ENCODE measurements around the gene ARGLU1. TPM values are rescaled to one million over a fixed set of nuclear protein-coding genes. Genes with fewer than 3 reads are reported as not detected.
A peak's percentile ranks its signal among the peaks of the same experiment; 100 is the strongest.

Gene ARGLU1
- total and polyA plus RNA-seq, 2 experiments from 2014 or later: 108 to 166 TPM

DNA sequence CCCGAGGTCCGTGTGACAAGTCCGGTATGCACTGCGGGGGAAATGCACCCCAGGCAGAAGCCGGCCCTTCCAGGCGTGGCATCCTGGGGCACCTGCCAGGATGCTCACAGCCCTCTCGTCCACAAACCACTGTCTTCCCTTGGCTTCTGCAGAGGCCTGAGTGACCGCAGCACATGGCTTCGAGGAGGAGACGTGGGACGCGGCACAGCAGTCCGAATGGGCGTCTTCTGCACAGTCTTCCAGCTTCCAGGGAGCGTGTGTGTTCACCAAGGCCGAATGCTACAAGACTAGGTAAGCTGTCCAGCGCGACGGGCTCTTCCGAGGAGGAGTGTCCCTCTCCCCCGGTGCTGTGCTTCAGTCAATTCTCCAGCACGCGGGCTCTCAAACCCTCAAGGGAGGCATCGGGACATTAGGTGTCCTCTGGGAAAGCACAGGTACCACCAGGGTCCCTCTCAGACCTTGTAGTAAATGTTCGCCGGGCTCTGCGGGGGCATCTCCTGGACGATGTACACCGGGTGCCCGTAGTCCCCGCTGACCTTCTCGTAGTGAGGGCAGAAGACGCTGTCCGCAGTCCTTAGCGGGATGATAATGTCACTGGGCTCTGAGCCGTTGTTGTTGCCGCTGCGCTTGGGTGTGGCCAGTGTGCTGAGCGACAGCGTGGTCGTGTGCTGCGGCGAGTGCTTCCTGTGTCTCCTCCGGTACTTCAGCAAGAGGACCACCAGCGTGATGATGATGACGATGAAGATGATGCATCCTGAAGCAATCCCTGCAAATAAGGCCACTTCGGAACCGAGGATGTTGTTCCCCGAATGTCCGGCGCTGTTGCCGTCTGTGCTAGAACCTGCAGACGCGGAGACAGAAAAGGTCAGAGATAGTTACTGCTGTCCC is 75.1 kb downstream of the ARGLU1 start:
- Mint-ChIP-seq H3K27me3 (ENCODE audit: insufficient read depth, low read depth, poor library complexity) (peaks cover 6% of the 10 kb centered on the region), H3K4me1 (peaks cover 37% of the 10 kb centered on the region), H3K27ac (no peak overlapping the region), H3K36me3 (ENCODE audit: low read depth) (peaks cover 28% of the 10 kb centered on the region), H3K4me3 (no peak overlapping the region), H3K9me3 (no peaks in the 10 kb centered on the region)
- DNase-seq (ENCODE audit: low spot score) (no peak), ATAC-seq (no peak)
- TF ChIP-seq EZH2phosphoT487 (IDR thresholded peaks at IDR 0.05; ENCODE audit: unreplicated experiment) (no peak), ZNF114 (CRISPR knock-in tag; IDR thresholded peaks at IDR 0.05) (no peak), JUNB (IDR thresholded peaks at IDR 0.05; ENCODE audit: unreplicated experiment) (no peak), NANOG (IDR thresholded peaks at IDR 0.05; ENCODE audit: borderline replicate concordance) (no peak), CREB1 (CRISPR knock-in tag; IDR thresholded peaks at IDR 0.05; ENCODE audit: low read depth) (no peak), POLR2AphosphoS5 (IDR thresholded peaks at IDR 0.05; ENCODE audit: low read depth) (no peak)
- TF ChIP-seq, protein P1, sequence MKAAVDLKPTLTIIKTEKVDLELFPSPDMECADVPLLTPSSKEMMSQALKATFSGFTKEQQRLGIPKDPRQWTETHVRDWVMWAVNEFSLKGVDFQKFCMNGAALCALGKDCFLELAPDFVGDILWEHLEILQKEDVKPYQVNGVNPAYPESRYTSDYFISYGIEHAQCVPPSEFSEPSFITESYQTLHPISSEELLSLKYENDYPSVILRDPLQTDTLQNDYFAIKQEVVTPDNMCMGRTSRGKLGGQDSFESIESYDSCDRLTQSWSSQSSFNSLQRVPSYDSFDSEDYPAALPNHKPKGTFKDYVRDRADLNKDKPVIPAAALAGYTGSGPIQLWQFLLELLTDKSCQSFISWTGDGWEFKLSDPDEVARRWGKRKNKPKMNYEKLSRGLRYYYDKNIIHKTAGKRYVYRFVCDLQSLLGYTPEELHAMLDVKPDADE (IDR thresholded peaks at IDR 0.05): no peak
- TF ChIP-seq, protein P2, sequence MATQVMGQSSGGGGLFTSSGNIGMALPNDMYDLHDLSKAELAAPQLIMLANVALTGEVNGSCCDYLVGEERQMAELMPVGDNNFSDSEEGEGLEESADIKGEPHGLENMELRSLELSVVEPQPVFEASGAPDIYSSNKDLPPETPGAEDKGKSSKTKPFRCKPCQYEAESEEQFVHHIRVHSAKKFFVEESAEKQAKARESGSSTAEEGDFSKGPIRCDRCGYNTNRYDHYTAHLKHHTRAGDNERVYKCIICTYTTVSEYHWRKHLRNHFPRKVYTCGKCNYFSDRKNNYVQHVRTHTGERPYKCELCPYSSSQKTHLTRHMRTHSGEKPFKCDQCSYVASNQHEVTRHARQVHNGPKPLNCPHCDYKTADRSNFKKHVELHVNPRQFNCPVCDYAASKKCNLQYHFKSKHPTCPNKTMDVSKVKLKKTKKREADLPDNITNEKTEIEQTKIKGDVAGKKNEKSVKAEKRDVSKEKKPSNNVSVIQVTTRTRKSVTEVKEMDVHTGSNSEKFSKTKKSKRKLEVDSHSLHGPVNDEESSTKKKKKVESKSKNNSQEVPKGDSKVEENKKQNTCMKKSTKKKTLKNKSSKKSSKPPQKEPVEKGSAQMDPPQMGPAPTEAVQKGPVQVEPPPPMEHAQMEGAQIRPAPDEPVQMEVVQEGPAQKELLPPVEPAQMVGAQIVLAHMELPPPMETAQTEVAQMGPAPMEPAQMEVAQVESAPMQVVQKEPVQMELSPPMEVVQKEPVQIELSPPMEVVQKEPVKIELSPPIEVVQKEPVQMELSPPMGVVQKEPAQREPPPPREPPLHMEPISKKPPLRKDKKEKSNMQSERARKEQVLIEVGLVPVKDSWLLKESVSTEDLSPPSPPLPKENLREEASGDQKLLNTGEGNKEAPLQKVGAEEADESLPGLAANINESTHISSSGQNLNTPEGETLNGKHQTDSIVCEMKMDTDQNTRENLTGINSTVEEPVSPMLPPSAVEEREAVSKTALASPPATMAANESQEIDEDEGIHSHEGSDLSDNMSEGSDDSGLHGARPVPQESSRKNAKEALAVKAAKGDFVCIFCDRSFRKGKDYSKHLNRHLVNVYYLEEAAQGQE (IDR thresholded peaks at IDR 0.05; ENCODE audit: unreplicated experiment): peak; percentile 12
- Histone ChIP-seq H3K4me2 (no peak overlapping the region), H3K79me2 (replicated peaks; ENCODE audit: insufficient read depth) (no peaks in the 10 kb centered on the region; the same call in 1 of the 2 replicates), H3K4me1 (ENCODE audit: insufficient read depth) (peaks cover 31% of the 10 kb centered on the region), H3K4me3 (no peak overlapping the region), H3K27ac (ENCODE audit: low read depth) (no peak overlapping the region), H3K27me3 (ENCODE audit: insufficient read depth) (no peaks in the 10 kb centered on the region), H3K36me3 (ENCODE audit: insufficient read depth) (no peaks in the 10 kb centered on the region), H3F3A (replicated peaks; ENCODE audit: low read depth) (no peaks in the 10 kb centered on the region), H4K20me1 (replicated peaks; ENCODE audit: insufficient read depth) (no peaks in the 10 kb centered on the region), H3K9me2 (ENCODE audit: insufficient read depth) (no peaks in the 10 kb centered on the region), H2AFZ (no peak overlapping the region)

DNA sequence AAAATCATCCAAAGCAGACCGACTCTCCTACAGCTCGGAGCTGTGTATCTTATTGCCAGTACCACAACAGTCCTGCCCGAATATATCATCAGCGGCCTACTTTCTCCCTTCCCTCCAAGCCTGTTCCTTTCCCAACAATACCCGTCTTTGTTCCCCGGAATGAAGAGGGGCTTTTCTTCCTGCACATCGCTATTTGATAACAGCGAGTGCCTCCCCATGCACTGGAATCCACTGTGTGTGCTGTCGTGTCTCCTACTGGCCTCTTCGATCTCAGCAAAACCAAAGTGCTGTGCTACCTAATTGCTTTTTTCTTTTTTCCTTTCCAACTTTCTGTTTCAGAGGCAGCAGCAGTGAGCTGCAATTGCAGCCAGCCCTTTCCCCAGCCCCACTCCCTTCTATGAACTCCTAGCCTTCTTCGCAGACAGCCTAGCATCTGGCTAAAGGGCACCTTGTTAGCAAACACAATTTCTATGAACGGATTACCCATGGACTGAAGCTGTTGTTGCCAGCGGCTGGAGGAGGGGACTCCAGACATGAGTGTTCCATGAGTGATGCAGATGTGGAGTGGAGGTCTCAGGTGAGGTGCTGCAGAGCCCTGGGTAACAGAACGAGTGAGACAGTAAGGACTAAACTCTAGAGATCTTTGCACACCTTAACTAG is 75.9 kb downstream of the ARGLU1 start:
- Histone ChIP-seq H3K4me1 (ENCODE audit: insufficient read depth) (peaks cover 23% of the 10 kb centered on the region), H2AFZ (no peak overlapping the region), H3K79me2 (replicated peaks; ENCODE audit: insufficient read depth) (no peaks in the 10 kb centered on the region; the same call in 1 of the 2 replicates), H3K27ac (ENCODE audit: low read depth) (no peak overlapping the region), H4K20me1 (replicated peaks; ENCODE audit: insufficient read depth) (no peaks in the 10 kb centered on the region), H3K36me3 (ENCODE audit: insufficient read depth) (no peaks in the 10 kb centered on the region), H3K27me3 (ENCODE audit: insufficient read depth) (no peaks in the 10 kb centered on the region), H3K4me2 (no peak overlapping the region), H3F3A (replicated peaks; ENCODE audit: low read depth) (no peaks in the 10 kb centered on the region), H3K9me2 (ENCODE audit: insufficient read depth) (no peaks in the 10 kb centered on the region), H3K4me3 (no peak overlapping the region)
- Mint-ChIP-seq H3K36me3 (ENCODE audit: low read depth) (peaks cover 28% of the 10 kb centered on the region), H3K27me3 (ENCODE audit: insufficient read depth, low read depth, poor library complexity) (peaks cover 6% of the 10 kb centered on the region), H3K4me3 (no peak overlapping the region), H3K4me1 (peaks cover 31% of the 10 kb centered on the region), H3K27ac (peak overlapping the region; percentile 30; the same call in 1 of the 2 replicates), H3K9me3 (no peaks in the 10 kb centered on the region)
- ATAC-seq (no peak), DNase-seq (ENCODE audit: low spot score) (no peak)
- no peak for TF ChIP-seq EZH2phosphoT487 (IDR thresholded peaks at IDR 0.05; ENCODE audit: unreplicated experiment)
- TF ChIP-seq POLR2AphosphoS5 (IDR thresholded peaks at IDR 0.05; ENCODE audit: low read depth): no peak
- no peak for TF ChIP-seq EZH2 (IDR thresholded peaks at IDR 0.05; ENCODE audit: low read depth, unreplicated experiment)
- TF ChIP-seq, protein P2 (IDR thresholded peaks at IDR 0.05; ENCODE audit: unreplicated experiment): no peak
- no peak for TF ChIP-seq CREB1 (CRISPR knock-in tag; IDR thresholded peaks at IDR 0.05; ENCODE audit: low read depth)
- no peak for TF ChIP-seq JUNB (IDR thresholded peaks at IDR 0.05; ENCODE audit: unreplicated experiment)
- TF ChIP-seq, protein P3, sequence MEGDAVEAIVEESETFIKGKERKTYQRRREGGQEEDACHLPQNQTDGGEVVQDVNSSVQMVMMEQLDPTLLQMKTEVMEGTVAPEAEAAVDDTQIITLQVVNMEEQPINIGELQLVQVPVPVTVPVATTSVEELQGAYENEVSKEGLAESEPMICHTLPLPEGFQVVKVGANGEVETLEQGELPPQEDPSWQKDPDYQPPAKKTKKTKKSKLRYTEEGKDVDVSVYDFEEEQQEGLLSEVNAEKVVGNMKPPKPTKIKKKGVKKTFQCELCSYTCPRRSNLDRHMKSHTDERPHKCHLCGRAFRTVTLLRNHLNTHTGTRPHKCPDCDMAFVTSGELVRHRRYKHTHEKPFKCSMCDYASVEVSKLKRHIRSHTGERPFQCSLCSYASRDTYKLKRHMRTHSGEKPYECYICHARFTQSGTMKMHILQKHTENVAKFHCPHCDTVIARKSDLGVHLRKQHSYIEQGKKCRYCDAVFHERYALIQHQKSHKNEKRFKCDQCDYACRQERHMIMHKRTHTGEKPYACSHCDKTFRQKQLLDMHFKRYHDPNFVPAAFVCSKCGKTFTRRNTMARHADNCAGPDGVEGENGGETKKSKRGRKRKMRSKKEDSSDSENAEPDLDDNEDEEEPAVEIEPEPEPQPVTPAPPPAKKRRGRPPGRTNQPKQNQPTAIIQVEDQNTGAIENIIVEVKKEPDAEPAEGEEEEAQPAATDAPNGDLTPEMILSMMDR (conservative IDR thresholded peaks at IDR 0.05; ENCODE audit: low read depth in 2 of 2): no peak
- TF ChIP-seq NANOG (IDR thresholded peaks at IDR 0.05; ENCODE audit: borderline replicate concordance): no peak
- TF ChIP-seq STAT1 (IDR thresholded peaks at IDR 0.05; ENCODE audit: unreplicated experiment): no peak

Measured in GM23338 (cell line).